Heart left ventricle (tissue), 16 donors: ENCODE measurements around the gene NANOS3. TPM values are rescaled to one million over a fixed set of nuclear protein-coding genes. Genes with fewer than 3 reads are reported as not detected.

Experiments
- ATAC-seq, 4 donors: fragments of 200-7000 bp; cut with Tn5 transposase; one replicate each; pipeline ENCODE4 v1.9.1; 2020 to 2022; ENCODE audit warnings: moderate library complexity in 4 of 4, mild to moderate bottlenecking in 3 of 4, moderate number of reproducible peaks in 1 of 4
- DNase-seq, 5 donors: peaks; one replicate each; pipeline ENCODE4 v3.0.0-alpha.2; 2020
- H3K27ac ChIP-seq, 12 donors: fragments of 200-600 bp; sonication (generic) in 4 of 12; one replicate each; pipeline versions ENCODE4 v1.5.0 to v1.8.0; 2016 to 2022; ENCODE audit warnings: mild to moderate bottlenecking in 2 of 12
- H3K27me3 ChIP-seq, 9 donors: fragments of 200-600 bp; sonication (generic) in 2 of 9; one replicate each; pipeline versions ENCODE4 v1.5.1 to v1.8.0; 2016 to 2022; ENCODE audit warnings: mild to moderate bottlenecking in 3 of 9
- H3K36me3 ChIP-seq, 9 donors: fragments of 200-600 bp; sonication (generic) in 2 of 9; one replicate each; pipeline versions ENCODE4 v1.5.0 to v1.8.0; 2018 to 2022; ENCODE audit warnings: mild to moderate bottlenecking in 2 of 9
- H3K4me1 ChIP-seq, 12 donors: fragments of 200-600 bp; sonication (generic) in 4 of 12; one replicate each; pipeline versions ENCODE4 v1.5.0 to v1.8.0; 2016 to 2022; ENCODE audit warnings: mild to moderate bottlenecking in 3 of 12
- H3K4me3 ChIP-seq, 12 donors: fragments of 200-600 bp; sonication (generic) in 4 of 12; one replicate each; pipeline versions ENCODE4 v1.5.0 to v1.8.0; 2017 to 2022; ENCODE audit warnings: mild to moderate bottlenecking in 9 of 12, moderate library complexity in 4 of 12
- H3K9me3 ChIP-seq, 12 donors: fragments of 200-600 bp; sonication (generic) in 4 of 12; one replicate each; pipeline versions ENCODE4 v1.5.0 to v1.8.0; 2016 to 2022; ENCODE audit warnings: mild to moderate bottlenecking in 1 of 12
- POLR2A ChIP-seq, 2 donors: fragments of 450-650 bp; IDR thresholded peaks; one replicate each; pipeline ENCODE4 v1.6.1; 2017; ENCODE audit warnings: antibody characterized with exemption in 2 of 2, mild to moderate bottlenecking in 2 of 2, moderate library complexity in 2 of 2
- WGBS, 4 donors: extraction: QIAGEN DNeasy Blood & Tissue Kit in 2 of 4; methylation state at CpG; one replicate each; pipeline versions ENCODE4 v1.1.5 to v1.1.7; 2013 to 2018; 5-methylcytosine and 5-hydroxymethylcytosine counted together
- intact Hi-C, 10 donors: fragments of 100-400 bp; cut with DNase I; formaldehyde crosslinking; loops; one replicate each; pipeline versions ENCODE4 v1.11.1 to v1.14.2; 2022
- polyA plus RNA-seq, 2 donors: library from polyadenylated mRNA; stranded (reverse); fragments of 200-250 nt; gene quantifications; one replicate each; pipeline ENCODE4 v1.2.3, GENCODE V29; 2013
- total RNA-seq, 9 donors: library from RNA; depleted of rRNA in 2 of 9; stranded (reverse); fragments of >200 nt in 2 of 9; fragmentation: NEBNext Ultra II Directional in 3 of 9; extraction: Animal tissue kit (Norgen Biotek cat#: 25700) in 3 of 9; gene quantifications; one replicate each; pipeline versions ENCODE4 v1.1.0 to v1.2.4, GENCODE V29; 2016 to 2023
- TF ChIP-seq, protein P1 (sequence below), 12 donors: fragments of 200-600 bp; sonication (generic) in 4 of 12; IDR thresholded peaks; one replicate each; pipeline versions ENCODE4 v1.5.0 to v1.8.0; 2018 to 2022; ENCODE audit warnings: antibody characterized with exemption in 12 of 12, mild to moderate bottlenecking in 5 of 12
- donor health status: ischemic (EF 13 %, LVEDD 7.1; RV severe dilation, severe dysfunction).
- donor health status: healthy with polysubstance abuse.
- donor health status: DM: no; HTN: yes; CAD: no.
- donor health status: DM: no; HTN: no; CAD: no.
- donor health status: ischemic (EF 25% LVEDD 6.9; RV normal size, moderate dysfunction).
- donor health status: ischemic (EF 25% LVEDD 5.7; RV mildly dilated, moderate dysfunction).
- donor health status: healthy.
- donor health status: DM: yes; HTN: yes; CAD: no.
- donor health status: ischemic (EF 35%, LVEDD 5.7; RV mildly dilated, moderate dysfunction).
- donor health status: nonischemic (EF 11% LVEDD 7.7; RV severe dilation, severe dysfunction).
- donor health status: DM: yes; HTN: yes; CAD: no.
- donor health status: PGD.
- donor health status: ischemic (EF 29% LVEDD 5.4; RV normal size, mild dysfunction).
- donor health status: nonischemic (EF 23%, LVEDD 6.1; RV moderate dilation, normal function).

Gene NANOS3
- total and polyA plus RNA-seq, 11 donors, result 0.36 to 1.7 (median 1.1) TPM; not detected in 5

DNA sequence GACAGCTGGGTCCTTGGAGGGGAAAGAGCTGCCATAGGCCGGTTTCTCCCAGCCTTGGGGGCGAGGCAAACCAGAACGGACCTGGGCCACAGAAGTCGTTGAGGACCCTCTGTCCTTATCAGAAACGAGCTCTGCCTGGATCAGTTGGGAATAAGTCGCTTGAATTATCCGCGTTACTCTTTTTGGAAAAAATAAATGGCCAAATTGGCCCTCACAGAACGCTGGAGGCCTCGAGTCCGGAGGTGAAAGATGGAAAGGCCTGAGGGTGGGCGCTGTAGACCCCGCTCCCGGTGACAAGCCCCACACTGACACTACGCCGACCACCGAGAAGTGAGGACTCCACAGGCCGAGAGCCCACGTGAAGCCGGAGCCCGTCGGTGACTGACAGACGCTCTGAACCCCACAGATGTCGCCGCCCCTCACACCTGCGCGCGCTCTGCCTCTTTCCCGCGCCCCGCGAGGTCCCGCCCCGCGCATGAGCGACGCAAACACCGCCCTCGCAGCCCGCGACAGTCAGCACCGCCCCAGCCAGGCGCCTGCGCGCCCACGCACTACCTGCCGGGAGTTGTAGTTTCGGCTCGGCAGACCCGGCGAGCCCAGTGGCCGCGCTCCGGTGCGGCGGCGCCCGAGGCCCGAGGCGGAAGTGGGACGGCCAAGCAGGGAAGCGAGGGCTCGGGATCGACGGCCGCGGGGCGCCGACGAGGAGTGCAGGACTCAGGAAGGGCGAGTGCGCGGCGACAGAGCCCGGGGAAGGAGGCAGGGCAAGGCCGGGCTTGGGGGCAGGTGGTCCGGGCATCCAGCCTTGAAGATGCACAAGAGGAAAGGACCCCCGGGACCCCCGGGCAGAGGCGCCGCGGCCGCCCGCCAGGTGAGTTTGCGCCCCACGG lies 28.9 kb downstream of the NANOS3 start, which contains the start of the genes BRME1 and CC2D1A:
Gene BRME1 (minus strand): TSS at position 484 of the 887 bp plus-strand sequence. CDS start 1,225 bp downstream, outside the sequence.
Gene CC2D1A (plus strand): TSS at position 568 of the 887 bp plus-strand sequence. CDS start 241 bp downstream, at position 809.
- peak; percentile 93 to 97 (median 95) for DNase-seq
- Histone ChIP-seq H3K27ac (peak within 1 kb of the TSS in 11 of 12 donors; percentile 17 to 83 (median 67)), H3K9me3 (no peaks in the 10 kb centered on the region), H3K4me3 (peak within 1 kb of the TSS; percentile 63 to 98 (median 83)), H3K36me3 (peaks cover 0 to 17% (median 6%) of the 10 kb centered on the region in 9 donors), H3K27me3 (no peaks in the 10 kb centered on the region), H3K4me1 (peaks cover 0 to 19% (median 14%) of the 10 kb centered on the region in 12 donors)
- ATAC-seq, result peak; percentile 96 to 100 (median 99)
- peak in 1 of 2 donors; percentile 67 for TF ChIP-seq POLR2A (IDR thresholded peaks at IDR 0.05)
- TF ChIP-seq, protein P1, sequence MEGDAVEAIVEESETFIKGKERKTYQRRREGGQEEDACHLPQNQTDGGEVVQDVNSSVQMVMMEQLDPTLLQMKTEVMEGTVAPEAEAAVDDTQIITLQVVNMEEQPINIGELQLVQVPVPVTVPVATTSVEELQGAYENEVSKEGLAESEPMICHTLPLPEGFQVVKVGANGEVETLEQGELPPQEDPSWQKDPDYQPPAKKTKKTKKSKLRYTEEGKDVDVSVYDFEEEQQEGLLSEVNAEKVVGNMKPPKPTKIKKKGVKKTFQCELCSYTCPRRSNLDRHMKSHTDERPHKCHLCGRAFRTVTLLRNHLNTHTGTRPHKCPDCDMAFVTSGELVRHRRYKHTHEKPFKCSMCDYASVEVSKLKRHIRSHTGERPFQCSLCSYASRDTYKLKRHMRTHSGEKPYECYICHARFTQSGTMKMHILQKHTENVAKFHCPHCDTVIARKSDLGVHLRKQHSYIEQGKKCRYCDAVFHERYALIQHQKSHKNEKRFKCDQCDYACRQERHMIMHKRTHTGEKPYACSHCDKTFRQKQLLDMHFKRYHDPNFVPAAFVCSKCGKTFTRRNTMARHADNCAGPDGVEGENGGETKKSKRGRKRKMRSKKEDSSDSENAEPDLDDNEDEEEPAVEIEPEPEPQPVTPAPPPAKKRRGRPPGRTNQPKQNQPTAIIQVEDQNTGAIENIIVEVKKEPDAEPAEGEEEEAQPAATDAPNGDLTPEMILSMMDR (IDR thresholded peaks at IDR 0.05), result peak in 1 of 12 donors; percentile 5
- WGBS, 4 donors, result 4 to 14% (median 9%) methylated on average over 29 to 86 of the region's 86 CpGs
- intact Hi-C loops, result loop anchor here in 2 of 10 donors (1.0 to 5.0 kb wide), 2 partner anchors 45 to 46 kb away; partner anchors contain the start of gene DCAF15 (in 1 of the 2)

DNA sequence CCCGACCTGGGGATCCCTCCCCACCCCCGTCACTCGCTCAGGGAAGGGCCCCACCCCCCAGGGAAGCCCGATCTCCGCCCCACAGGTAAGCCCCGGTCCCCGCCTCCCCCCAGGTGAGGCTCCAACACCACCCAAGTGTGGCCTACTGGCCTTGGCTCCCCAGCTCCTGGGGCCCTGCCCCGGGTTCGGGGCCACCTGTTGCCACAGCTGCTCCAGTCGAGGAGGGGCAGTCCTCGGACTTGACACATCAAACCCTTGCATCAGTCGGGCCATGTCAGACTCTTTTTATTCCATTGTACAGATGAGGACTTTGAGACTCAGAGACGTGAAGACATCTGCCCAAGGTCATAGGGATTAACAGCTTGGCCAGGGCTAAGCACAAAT lies 29.6 kb downstream of the NANOS3 start:
- H3K27me3 ChIP-seq, result no peaks in the 10 kb centered on the region
- H3K27ac ChIP-seq, result peak overlapping the region in 11 of 12 donors; percentile 17 to 83 (median 67)
- WGBS, 4 donors, result 3 to 8% (median 5%) methylated on average over 6 to 13 of the region's 13 CpGs
- peaks cover 0 to 19% (median 14%) of the 10 kb centered on the region in 12 donors for H3K4me1 ChIP-seq
- ATAC-seq (peak in 2 of 4 donors; percentile 32 to 41), DNase-seq (no peak)
- TF ChIP-seq, protein P1 (IDR thresholded peaks at IDR 0.05), result no peak
- no peak for TF ChIP-seq POLR2A (IDR thresholded peaks at IDR 0.05)
- peak overlapping the region; percentile 63 to 98 (median 83) for H3K4me3 ChIP-seq
- no peaks in the 10 kb centered on the region for H3K9me3 ChIP-seq
- intact Hi-C loops, result loop anchor here in 2 of 10 donors (1.0 to 5.0 kb wide), 2 partner anchors 45 to 46 kb away; partner anchors contain the start of gene DCAF15 (in 1 of the 2)
- H3K36me3 ChIP-seq, result peaks cover 0 to 20% (median 9%) of the 10 kb centered on the region in 9 donors

DNA sequence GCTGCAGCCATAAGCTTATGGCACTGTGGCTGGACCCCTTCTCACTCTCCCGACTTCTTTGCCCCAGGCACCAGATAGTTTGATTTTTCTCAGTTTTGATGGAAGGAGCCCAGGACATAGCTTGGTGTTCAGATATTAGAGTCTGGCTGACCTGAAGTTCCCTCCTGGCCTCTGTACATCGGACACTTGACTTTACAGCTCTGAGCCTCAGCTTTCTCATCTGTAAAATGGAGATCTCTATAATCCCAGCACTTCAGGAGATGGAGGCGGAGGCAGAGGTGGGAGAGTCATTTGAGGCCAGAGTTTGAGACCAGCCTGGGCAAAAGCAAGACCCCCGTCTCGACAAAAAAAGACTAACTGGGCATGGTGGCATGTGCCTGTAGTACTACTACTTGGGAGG lies 30.0 kb downstream of the NANOS3 start:
- H3K4me1 ChIP-seq, result peaks cover 0 to 19% (median 14%) of the 10 kb centered on the region in 12 donors
- DNase-seq (no peak), ATAC-seq (no peak)
- H3K27ac ChIP-seq, result peak overlapping the region in 1 of 12 donors; percentile 81
- intact Hi-C loops, result loop anchor here in 2 of 10 donors (1.0 to 5.0 kb wide), 2 partner anchors 44 to 45 kb away; partner anchors contain the start of gene DCAF15 (in 1 of the 2)
- no peaks in the 10 kb centered on the region for H3K27me3 ChIP-seq
- TF ChIP-seq, protein P1 (IDR thresholded peaks at IDR 0.05), result no peak
- no peak for TF ChIP-seq POLR2A (IDR thresholded peaks at IDR 0.05)
- peak overlapping the region; percentile 63 to 98 (median 83) for H3K4me3 ChIP-seq
- WGBS, 4 donors, result 93 to 96% (median 95%) methylated on average over 5 of the region's 5 CpGs
- no peaks in the 10 kb centered on the region for H3K9me3 ChIP-seq
- peaks cover 0 to 21% (median 9%) of the 10 kb centered on the region in 9 donors for H3K36me3 ChIP-seq
